Nephron (organoid): ENCODE data around the gene TUBGCP6.

Experiments used
- H3K27ac Mint-ChIP-seq, 3 experiments: 2 replicates each; pipeline ENCODE4 v1.8.0; 2020; ENCODE audit warnings: mixed read lengths in 3 of 3, mild to moderate bottlenecking in 2 of 3, moderate library complexity in 1 of 3
- H3K27me3 Mint-ChIP-seq: 2 replicates; pipeline ENCODE4 v1.8.0; 2021; ENCODE audit warnings: low read depth, mild to moderate bottlenecking, moderate library complexity, mixed read lengths
- H3K36me3 Mint-ChIP-seq: 2 replicates; pipeline ENCODE4 v1.8.0; 2020; ENCODE audit warnings: low read depth, mixed read lengths
- H3K4me1 Mint-ChIP-seq: 2 replicates; pipeline ENCODE4 v1.8.0; 2020; ENCODE audit warnings: mixed read lengths
- H3K4me3 Mint-ChIP-seq, 3 experiments: 2 replicates each; pipeline ENCODE4 v1.8.0; 2020; ENCODE audit warnings: mild to moderate bottlenecking in 3 of 3, mixed read lengths in 3 of 3, moderate library complexity in 2 of 3
- H3K9me3 Mint-ChIP-seq: 2 replicates; pipeline ENCODE4 v1.8.0; 2020; ENCODE audit warnings: mixed read lengths
- TF ChIP-seq, protein P1 (sequence below), 3 experiments: fragments of 200-600 bp; sonication (generic); IDR thresholded peaks; one replicate each; pipeline ENCODE4 v1.5.0; 2021; ENCODE audit warnings: antibody characterized with exemption in 3 of 3; ENCODE audit not compliant: unreplicated experiment in 3 of 3

TUBGCP6 gene

DNA sequence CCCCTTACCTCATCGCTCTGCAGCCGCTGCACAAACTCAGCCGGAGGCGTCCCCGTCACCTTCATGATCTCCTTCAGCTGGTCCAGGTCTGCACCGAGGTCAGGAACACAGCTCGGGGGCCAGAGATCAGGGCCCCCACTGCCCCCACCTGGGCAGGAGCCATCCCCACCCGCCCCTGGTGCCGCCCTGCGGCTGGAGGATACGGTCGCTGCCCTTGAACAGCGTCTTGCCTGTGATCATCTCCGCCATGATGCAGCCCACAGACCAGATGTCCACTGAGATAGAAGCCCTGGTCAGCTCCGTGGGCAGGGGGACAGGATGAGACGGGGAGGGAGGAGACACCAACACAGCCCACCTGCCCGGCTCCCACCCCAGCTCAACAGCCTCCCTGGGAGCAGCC, 10.8 kb upstream of the TUBGCP6 start:
- Mint-ChIP-seq H3K4me3 (no peak overlapping the region), H3K27me3 (no peaks in the 10 kb centered on the region), H3K36me3 (no peaks in the 10 kb centered on the region), H3K27ac (no peak overlapping the region), H3K9me3 (no peaks in the 10 kb centered on the region), H3K4me1 (no peaks in the 10 kb centered on the region)
- TF ChIP-seq, protein P1, sequence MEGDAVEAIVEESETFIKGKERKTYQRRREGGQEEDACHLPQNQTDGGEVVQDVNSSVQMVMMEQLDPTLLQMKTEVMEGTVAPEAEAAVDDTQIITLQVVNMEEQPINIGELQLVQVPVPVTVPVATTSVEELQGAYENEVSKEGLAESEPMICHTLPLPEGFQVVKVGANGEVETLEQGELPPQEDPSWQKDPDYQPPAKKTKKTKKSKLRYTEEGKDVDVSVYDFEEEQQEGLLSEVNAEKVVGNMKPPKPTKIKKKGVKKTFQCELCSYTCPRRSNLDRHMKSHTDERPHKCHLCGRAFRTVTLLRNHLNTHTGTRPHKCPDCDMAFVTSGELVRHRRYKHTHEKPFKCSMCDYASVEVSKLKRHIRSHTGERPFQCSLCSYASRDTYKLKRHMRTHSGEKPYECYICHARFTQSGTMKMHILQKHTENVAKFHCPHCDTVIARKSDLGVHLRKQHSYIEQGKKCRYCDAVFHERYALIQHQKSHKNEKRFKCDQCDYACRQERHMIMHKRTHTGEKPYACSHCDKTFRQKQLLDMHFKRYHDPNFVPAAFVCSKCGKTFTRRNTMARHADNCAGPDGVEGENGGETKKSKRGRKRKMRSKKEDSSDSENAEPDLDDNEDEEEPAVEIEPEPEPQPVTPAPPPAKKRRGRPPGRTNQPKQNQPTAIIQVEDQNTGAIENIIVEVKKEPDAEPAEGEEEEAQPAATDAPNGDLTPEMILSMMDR (IDR thresholded peaks at IDR 0.05; ENCODE audit: unreplicated experiment in 3 of 3): no peak

DNA sequence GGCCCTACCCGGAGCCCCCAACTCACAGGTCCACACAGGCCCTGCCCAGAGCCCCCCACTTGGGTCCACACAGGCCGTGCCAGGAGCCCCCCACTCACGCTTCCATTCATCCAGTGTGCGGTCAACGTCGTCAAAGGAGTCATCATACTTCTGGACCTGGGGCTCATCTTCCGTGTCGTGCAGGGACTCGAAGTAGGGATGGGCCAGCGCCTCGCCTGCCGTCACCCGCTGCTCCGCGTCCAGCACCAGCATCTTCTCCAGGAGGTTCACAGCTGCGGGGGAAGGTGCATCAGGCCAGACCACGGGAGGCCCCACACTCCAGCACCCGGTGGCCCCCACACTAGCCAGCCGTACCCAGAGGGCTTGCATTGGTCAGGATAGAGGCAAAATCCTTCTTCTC, 10.3 kb upstream of the TUBGCP6 start:
- Mint-ChIP-seq H3K9me3 (no peaks in the 10 kb centered on the region), H3K4me3 (no peak overlapping the region), H3K27me3 (no peaks in the 10 kb centered on the region), H3K27ac (no peak overlapping the region), H3K4me1 (no peaks in the 10 kb centered on the region), H3K36me3 (no peaks in the 10 kb centered on the region)
- TF ChIP-seq, protein P1 (IDR thresholded peaks at IDR 0.05; ENCODE audit: unreplicated experiment in 3 of 3): no peak

DNA sequence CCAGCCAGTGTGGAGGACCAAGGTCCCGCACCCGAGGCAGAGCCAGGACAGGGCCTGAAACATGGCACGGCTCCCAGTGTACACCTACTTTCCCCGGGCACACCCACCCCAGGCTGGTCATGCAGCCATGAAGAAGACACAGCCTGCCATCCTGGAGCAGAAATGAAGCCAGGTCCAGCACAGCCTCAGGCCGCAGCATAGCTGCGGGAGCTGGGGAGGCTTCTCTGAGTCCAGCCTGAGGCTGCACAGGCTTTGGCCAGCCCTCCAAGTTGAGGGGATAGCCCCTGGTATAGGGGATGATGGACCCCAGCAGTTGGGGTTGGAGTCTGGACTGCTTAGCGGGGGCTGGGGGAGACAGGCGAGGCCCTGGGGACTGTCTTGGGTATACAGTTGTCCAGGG, 9.1 kb upstream of the TUBGCP6 start:
- Mint-ChIP-seq H3K4me3 (no peak overlapping the region), H3K9me3 (no peaks in the 10 kb centered on the region), H3K27me3 (no peaks in the 10 kb centered on the region), H3K36me3 (no peaks in the 10 kb centered on the region), H3K27ac (no peak overlapping the region), H3K4me1 (no peaks in the 10 kb centered on the region)
- TF ChIP-seq, protein P1 (IDR thresholded peaks at IDR 0.05; ENCODE audit: unreplicated experiment in 3 of 3): no peak

DNA sequence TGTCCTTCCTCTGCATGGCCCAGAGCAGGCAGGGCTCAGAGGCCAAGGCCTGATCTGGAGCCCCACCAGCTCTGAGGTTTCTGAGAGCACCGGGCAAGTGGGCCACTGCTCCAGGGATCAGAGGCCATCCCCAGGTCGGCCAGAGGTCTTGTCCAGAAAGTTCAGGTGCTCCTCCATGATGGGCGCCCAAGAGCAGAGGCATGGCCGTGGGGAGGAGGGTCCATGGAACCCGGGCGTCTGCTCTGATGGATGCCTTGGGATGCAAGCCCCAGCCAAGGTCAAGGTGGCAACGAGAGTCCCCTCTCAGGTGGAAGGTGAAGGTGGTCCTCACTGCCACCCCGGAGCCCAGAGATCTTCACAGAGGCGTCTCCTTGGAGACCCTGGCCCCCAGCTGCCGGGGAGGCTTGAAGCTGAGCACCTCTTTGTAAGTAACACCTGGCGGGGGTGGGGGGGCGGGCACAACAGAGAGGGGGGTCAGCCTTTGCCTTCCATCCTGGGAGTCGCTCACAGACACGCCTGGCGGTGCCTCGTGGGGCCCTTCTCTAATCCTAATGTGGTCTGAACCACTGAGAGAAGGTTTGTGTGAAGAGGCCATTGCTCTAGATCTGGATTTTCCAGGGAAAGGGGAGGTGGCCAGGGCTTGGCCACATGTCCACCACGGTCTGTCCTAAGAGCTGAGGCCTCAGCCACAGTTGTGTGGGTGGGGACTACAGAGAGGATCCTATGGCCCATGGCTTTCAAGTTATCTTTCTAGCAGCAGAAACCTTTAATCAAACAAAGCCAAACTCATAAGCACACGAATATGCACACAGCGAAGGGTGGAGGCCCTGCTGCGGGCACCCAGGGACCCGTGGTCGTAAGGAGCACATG, 8.5 kb upstream of the TUBGCP6 start:
- Mint-ChIP-seq H3K27ac (no peak overlapping the region), H3K9me3 (no peaks in the 10 kb centered on the region), H3K36me3 (no peaks in the 10 kb centered on the region), H3K27me3 (no peaks in the 10 kb centered on the region), H3K4me1 (no peaks in the 10 kb centered on the region), H3K4me3 (no peak overlapping the region)
- TF ChIP-seq, protein P1 (IDR thresholded peaks at IDR 0.05; ENCODE audit: unreplicated experiment in 3 of 3): no peak

DNA sequence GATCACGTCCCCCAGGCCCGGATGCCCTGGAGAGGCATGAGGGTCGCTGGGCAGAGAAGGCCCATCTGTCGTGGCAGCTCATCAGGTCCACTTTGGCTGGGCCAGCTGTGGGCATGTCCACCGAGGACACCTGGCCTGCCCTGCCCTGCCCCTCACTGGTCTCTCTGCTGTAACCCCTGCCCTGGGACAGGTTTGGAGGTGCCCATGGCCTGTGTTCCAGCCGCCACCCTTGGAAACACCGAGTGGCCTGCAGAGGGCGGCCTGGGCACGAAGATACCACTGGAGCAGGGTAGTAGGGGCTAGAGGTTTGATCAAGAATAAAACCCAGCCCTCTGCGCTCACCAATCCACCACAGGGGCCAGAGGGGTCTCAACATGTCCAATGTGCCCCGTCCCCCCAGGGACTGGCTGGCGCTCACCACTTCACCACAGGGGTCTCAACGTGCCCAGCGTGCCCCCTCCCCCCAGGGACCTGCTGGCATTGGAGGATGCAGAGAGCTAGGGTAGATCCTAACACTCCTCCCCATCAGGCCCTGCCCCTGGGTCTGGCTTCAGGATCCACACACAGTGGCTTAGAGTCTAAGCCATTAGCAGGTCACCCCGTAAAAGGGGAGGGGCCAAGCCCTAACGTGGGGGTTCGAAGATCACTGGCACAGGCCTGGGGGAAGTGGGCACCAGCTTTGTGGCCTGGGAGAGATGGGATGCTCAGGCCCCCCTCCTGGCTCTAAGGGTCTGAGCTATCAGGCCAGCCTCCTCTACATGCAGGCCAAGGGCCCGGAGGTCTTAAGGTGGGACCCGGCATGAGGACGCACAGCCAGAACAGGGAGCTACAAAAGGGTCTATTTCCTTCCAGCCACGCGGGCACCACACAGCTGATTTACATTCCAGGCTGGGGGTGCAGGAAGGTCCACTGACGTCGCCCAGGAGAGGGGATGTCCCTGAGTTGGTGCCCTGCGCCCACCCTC, 7.5 kb upstream of the TUBGCP6 start:
- no peaks in the 10 kb centered on the region for H3K4me1 Mint-ChIP-seq
- H3K36me3 Mint-ChIP-seq: no peaks in the 10 kb centered on the region
- TF ChIP-seq, protein P1 (IDR thresholded peaks at IDR 0.05; ENCODE audit: unreplicated experiment in 3 of 3): peak; percentile 61 to 73 (median 62)
- peak overlapping the region; percentile 40 to 75 (median 62) for H3K4me3 Mint-ChIP-seq
- no peaks in the 10 kb centered on the region for H3K27me3 Mint-ChIP-seq
- H3K27ac Mint-ChIP-seq: no peak overlapping the region
- no peaks in the 10 kb centered on the region for H3K9me3 Mint-ChIP-seq
